Measurements from ENCODE around the gene ICAM5.

GRCh38 chr19:10262771-10263170 is 27.0 kb upstream of the ICAM5 start:
- TF ChIP-seq YY1 (IDR thresholded peaks at IDR 0.05; ENCODE audit: insufficient read depth, insufficient read length): no peak
- TF ChIP-seq ZNF274 (IDR thresholded peaks at IDR 0.05; ENCODE audit: low read depth, low read length): no peak
- TF ChIP-seq SUZ12 (IDR thresholded peaks at IDR 0.05; ENCODE audit: extremely low read depth, insufficient read depth, insufficient read length): no peak

Data from NT2/D1 (cell line).